LNCAP (cell line): Measurements from ENCODE around the gene MRPL52.

ENCODE experiments used
- CTCF ChIP-seq: fragments of 450-650 bp; IDR thresholded peaks from 2 replicates; pipeline ENCODE4 v1.5.1; 2017; ENCODE audit warnings: mild to moderate bottlenecking

The MRPL52 gene

GRCh38 chr14:22884076-22884737, 54.5 kb downstream of the MRPL52 start:
- no peak for TF ChIP-seq CTCF
